Gastrocnemius medialis (tissue), 4 donors: Measurements from ENCODE around the gene INPP4B. TPM values are rescaled to one million over a fixed set of nuclear protein-coding genes. Genes with fewer than 3 reads are reported as not detected.

Experiments
- ATAC-seq, 2 donors: fragments of 150-250 bp; one replicate each; pipeline ENCODE4 v1.9.1; 2016
- DNase-seq, 2 donors: peaks; one replicate each; pipeline ENCODE4 v3.0.0-alpha.2; 2019
- H3K27ac ChIP-seq, 4 donors: fragments of 200-600 bp; sonication (generic); 1 replicate in 1 of 4; 2 replicates in 3 of 4; pipeline ENCODE4 v1.5.1; 2016 to 2018; ENCODE audit warnings: mild to moderate bottlenecking in 2 of 4, moderate library complexity in 1 of 4
- H3K27me3 ChIP-seq, 3 donors: fragments of 200-600 bp; sonication (generic) in 2 of 3; 1 replicate in 1 of 3; 2 replicates in 2 of 3; pipeline versions ENCODE4 v1.5.1 to v1.6.0; 2016 to 2019; ENCODE audit warnings: mild to moderate bottlenecking in 1 of 3, moderate library complexity in 1 of 3
- H3K36me3 ChIP-seq, 2 donors: fragments of 200-600 bp; sonication (generic) in 1 of 2; one replicate each; pipeline ENCODE4 v1.5.1; 2017 to 2018
- H3K4me1 ChIP-seq, 2 donors: fragments of 200-600 bp; sonication (generic) in 1 of 2; one replicate each; pipeline ENCODE4 v1.5.1; 2016 to 2017; ENCODE audit warnings: mild to moderate bottlenecking in 2 of 2
- H3K4me3 ChIP-seq, 4 donors: fragments of 200-600 bp; sonication (generic) in 3 of 4; 1 replicate in 1 of 4; 2 replicates in 3 of 4; pipeline ENCODE4 v1.5.1; 2016 to 2019; ENCODE audit warnings: mild to moderate bottlenecking in 2 of 4
- H3K9me3 ChIP-seq, 3 donors: fragments of 200-600 bp; sonication (generic) in 2 of 3; 1 replicate in 1 of 3; 2 replicates in 2 of 3; pipeline ENCODE4 v1.5.1; 2016 to 2019
- CTCF ChIP-seq, 5 experiments: fragments of 450-650 bp in 3 of 5; fragments of 200-600 bp in 2 of 5; sonication (generic) in 2 of 5; IDR thresholded peaks in 4 of 5; conservative IDR thresholded peaks in 1 of 5; 1 replicate in 4 of 5; 2 replicates in 1 of 5; pipeline ENCODE4 v1.5.1; 2016 to 2019; ENCODE audit warnings: antibody characterized with exemption in 5 of 5, mild to moderate bottlenecking in 3 of 5, moderate library complexity in 3 of 5
- POLR2A ChIP-seq, 2 donors: fragments of 450-650 bp; IDR thresholded peaks; one replicate each; pipeline ENCODE4 v1.6.1; 2017; ENCODE audit warnings: antibody characterized with exemption in 2 of 2, mild to moderate bottlenecking in 2 of 2, moderate library complexity in 2 of 2
- in situ Hi-C, 4 donors: fragments of 200-750 bp; cut with MboI; loops; one replicate each; pipeline versions ENCODE4 v1.15.0 to v1.8.0; 2017; ENCODE audit warnings: low sequenced_read_pairs in 4 of 4
- intact Hi-C: fragments of 100-400 bp; cut with DNase I; formaldehyde crosslinking; loops from one replicate; pipeline ENCODE4 v1.15.1; 2023; ENCODE audit warnings: low total_unique reads
- total RNA-seq, 4 donors: library from RNA; depleted of rRNA; stranded (reverse); fragments of >200 nt; gene quantifications; one replicate each; pipeline versions ENCODE4 v1.1.0 to v1.2.3, GENCODE V29; 2016

Gene INPP4B
- total RNA-seq, 4 donors from 2014 or later = 7.5 to 23.6 (median 9.1) TPM

GRCh38 chr4:142291299-142292050 is 554.6 kb downstream of the INPP4B start:
- DNase-seq (no peak), ATAC-seq (no peak)
- intact Hi-C loops = no loop called here
- H3K4me3 ChIP-seq = no peak overlapping the region
- no peaks in the 10 kb centered on the region for H3K9me3 ChIP-seq
- no peaks in the 10 kb centered on the region for H3K4me1 ChIP-seq
- no peaks in the 10 kb centered on the region for H3K27me3 ChIP-seq
- TF ChIP-seq POLR2A (IDR thresholded peaks at IDR 0.05) (no peak), CTCF (IDR thresholded peaks at IDR 0.05 in 4 of 5, conservative IDR thresholded peaks at IDR 0.05 in 1 of 5) (no peak)
- in situ Hi-C loops = no loop called here
- no peak overlapping the region for H3K27ac ChIP-seq
- no peaks in the 10 kb centered on the region for H3K36me3 ChIP-seq

GRCh38 chr4:142287371-142287770 is 558.7 kb downstream of the INPP4B start:
- intact Hi-C loops = no loop called here
- ATAC-seq = no peak

GRCh38 chr4:142285222-142285583 is 560.9 kb downstream of the INPP4B start:
- DNase-seq = no peak
- Histone ChIP-seq H3K4me3 (no peak overlapping the region), H3K27ac (no peak overlapping the region), H3K4me1 (no peaks in the 10 kb centered on the region), H3K27me3 (no peaks in the 10 kb centered on the region), H3K36me3 (no peaks in the 10 kb centered on the region), H3K9me3 (no peaks in the 10 kb centered on the region)
- ATAC-seq = no peak
- intact Hi-C loops (no loop called here), in situ Hi-C loops (no loop called here)
- TF ChIP-seq CTCF (IDR thresholded peaks at IDR 0.05 in 4 of 5, conservative IDR thresholded peaks at IDR 0.05 in 1 of 5) (no peak), POLR2A (IDR thresholded peaks at IDR 0.05) (no peak)

More at GRCh38 chr4:142287371-142287770, 558.7 kb downstream of the INPP4B start:
- Histone ChIP-seq H3K4me3 (no peak overlapping the region), H3K4me1 (no peaks in the 10 kb centered on the region), H3K36me3 (no peaks in the 10 kb centered on the region), H3K27ac (no peak overlapping the region), H3K9me3 (no peaks in the 10 kb centered on the region), H3K27me3 (no peaks in the 10 kb centered on the region)
- no peak for DNase-seq
- no peak for TF ChIP-seq POLR2A (IDR thresholded peaks at IDR 0.05)
- no peak for TF ChIP-seq CTCF (IDR thresholded peaks at IDR 0.05 in 4 of 5, conservative IDR thresholded peaks at IDR 0.05 in 1 of 5)
- in situ Hi-C loops = no loop called here

GRCh38 chr4:142284402-142285221 is 561.5 kb downstream of the INPP4B start:
- Histone ChIP-seq H3K4me3 (no peak overlapping the region), H3K4me1 (no peaks in the 10 kb centered on the region), H3K36me3 (no peaks in the 10 kb centered on the region), H3K9me3 (no peaks in the 10 kb centered on the region), H3K27me3 (no peaks in the 10 kb centered on the region), H3K27ac (no peak overlapping the region)
- ATAC-seq = no peak
- no peak for DNase-seq
- intact Hi-C loops (loop anchor here (5.0 kb wide), 1 partner anchor 563 kb away; the partner anchor contains the start of gene INPP4B), in situ Hi-C loops (no loop called here)
- no peak for TF ChIP-seq POLR2A (IDR thresholded peaks at IDR 0.05)
- TF ChIP-seq CTCF (IDR thresholded peaks at IDR 0.05 in 4 of 5, conservative IDR thresholded peaks at IDR 0.05 in 1 of 5) = no peak
